B cell (primary cell): ENCODE data around the gene MYCBP2. TPM values are rescaled to one million over a fixed set of nuclear protein-coding genes. Genes with fewer than 3 reads are reported as not detected.
A peak's percentile ranks its signal among the peaks of the same experiment; 100 is the strongest.

Experiments
- ATAC-seq: fragments of 200-7000 bp; cut with Tn5 transposase; one replicate; pipeline ENCODE4 v1.10.0; 2021; ENCODE audit warnings: low read depth, mild to moderate bottlenecking, moderate number of reproducible peaks, moderate library complexity
- CTCF ChIA-PET: fragments of 350-600 bp; sonication (Branson Sonifier 250); formaldehyde crosslinking; loops from one replicate; lab custom pipeline; 2021; ENCODE audit warnings: antibody characterized with exemption, inconsistent platforms; lab: Charles Lee
- POLR2A ChIA-PET: fragments of 350-600 bp; sonication (Branson Sonifier 250); formaldehyde crosslinking; loops from one replicate; lab custom pipeline; 2021; ENCODE audit warnings: antibody characterized with exemption; lab: Charles Lee
- DNase-seq: peaks from one replicate; pipeline ENCODE4 v3.0.0; 2013
- H2AFZ ChIP-seq: 2 replicates; pipeline ENCODE4 v1.6.1; 2012; ENCODE audit warnings: mild to moderate bottlenecking, low read depth, low read length; ENCODE audit not compliant: insufficient read depth, poor library complexity, severe bottlenecking
- H3K27ac ChIP-seq, 2 donors: 1 replicate in 1 of 2; 2 replicates in 1 of 2; pipeline ENCODE4 v1.5.1; 2012 to 2013; ENCODE audit warnings: low read length in 2 of 2, mild to moderate bottlenecking in 2 of 2, moderate library complexity in 1 of 2
- H3K27me3 ChIP-seq, 4 experiments: fragments of 200-600 bp in 1 of 4; sonication (generic) in 1 of 4; replicated peaks in 1 of 4; 1 replicate in 2 of 4; 2 replicates in 2 of 4; pipeline versions ENCODE4 v1.6.1 to v1.7.0; 2013 to 2016; ENCODE audit warnings: low read length in 3 of 4, mild to moderate bottlenecking in 2 of 4, mixed read lengths in 1 of 4, moderate library complexity in 1 of 4; ENCODE audit not compliant: insufficient read depth in 4 of 4, control insufficient read depth in 3 of 4; ENCODE audit errors: control extremely low read depth in 1 of 4
- H3K36me3 ChIP-seq, 2 experiments: replicated peaks in 1 of 2; 1 replicate in 1 of 2; 2 replicates in 1 of 2; pipeline versions ENCODE4 v1.6.1 to v1.7.1; 2013; ENCODE audit warnings: low read length in 1 of 2; ENCODE audit not compliant: insufficient read depth in 2 of 2, control insufficient read depth in 1 of 2; ENCODE audit errors: control extremely low read depth in 1 of 2, extremely low read depth in 1 of 2
- H3K4me1 ChIP-seq, 2 donors: fragments of 200-600 bp in 1 of 2; sonication (generic) in 1 of 2; 1 replicate in 1 of 2; 2 replicates in 1 of 2; pipeline versions ENCODE4 v1.5.1 to v1.6.1; 2013 to 2017; ENCODE audit warnings: low read length in 2 of 2; ENCODE audit not compliant: control insufficient read depth in 2 of 2, insufficient read depth in 2 of 2
- H3K4me2 ChIP-seq: replicated peaks from 2 replicates; pipeline ENCODE3; 2012; ENCODE audit warnings: mild to moderate bottlenecking, low read depth, low read length; ENCODE audit not compliant: poor library complexity, severe bottlenecking
- H3K4me3 ChIP-seq, 5 experiments: fragments of 200-600 bp in 1 of 5; sonication (generic) in 1 of 5; 1 replicate in 3 of 5; 2 replicates in 2 of 5; pipeline versions ENCODE4 v1.5.1 to v1.7.0; 2011 to 2016; ENCODE audit warnings: low read length in 4 of 5, mild to moderate bottlenecking in 4 of 5, low read depth in 2 of 5, control low read depth in 1 of 5, moderate library complexity in 1 of 5; ENCODE audit not compliant: insufficient read depth in 1 of 5; ENCODE audit errors: control extremely low read depth in 1 of 5, extremely low read depth in 1 of 5
- H3K79me2 ChIP-seq: fragments of 200-600 bp; sonication (generic); one replicate; pipeline ENCODE4 v1.6.0; 2016; ENCODE audit warnings: low read length; ENCODE audit not compliant: control insufficient read depth, insufficient read depth
- H3K9ac ChIP-seq: fragments of 200-600 bp; sonication (generic); 2 replicates; pipeline ENCODE4 v1.6.1; 2017; ENCODE audit warnings: mild to moderate bottlenecking, low read length, moderate library complexity
- H3K9me3 ChIP-seq, 3 donors: one replicate each; pipeline versions ENCODE4 v1.6.1 to v1.7.1; 2013; ENCODE audit warnings: low read length in 2 of 3; ENCODE audit not compliant: control insufficient read depth in 2 of 3, insufficient read depth in 1 of 3; ENCODE audit errors: control extremely low read depth in 1 of 3
- H4K20me1 ChIP-seq: 2 replicates; pipeline ENCODE4 v1.6.0; 2012; ENCODE audit warnings: mild to moderate bottlenecking, low read length; ENCODE audit not compliant: insufficient read depth, control insufficient read depth, poor library complexity, severe bottlenecking
- H3K27ac Mint-ChIP-seq: one replicate; pipeline ENCODE4 v1.8.0; 2021; ENCODE audit warnings: mixed read lengths
- H3K27me3 Mint-ChIP-seq: one replicate; pipeline ENCODE4 v1.8.0; 2021; ENCODE audit warnings: mixed read lengths
- H3K4me1 Mint-ChIP-seq: one replicate; pipeline ENCODE4 v1.8.0; 2021; ENCODE audit warnings: mixed read lengths
- H3K4me3 Mint-ChIP-seq: one replicate; pipeline ENCODE4 v1.8.0; 2021; ENCODE audit warnings: mixed read lengths
- H3K9me3 Mint-ChIP-seq: one replicate; pipeline ENCODE4 v1.8.0; 2022; ENCODE audit warnings: mixed read lengths; ENCODE audit not compliant: insufficient read depth
- CTCF ChIP-seq: fragments of 200-600 bp; IDR thresholded peaks from one replicate; pipeline ENCODE4 v1.8.0; 2022; ENCODE audit warnings: antibody characterized with exemption, mild to moderate bottlenecking
- EZH2 ChIP-seq: IDR thresholded peaks from 2 replicates; pipeline ENCODE4 v1.6.1; 2012; ENCODE audit warnings: borderline replicate concordance, low read depth, mild to moderate bottlenecking, moderate library complexity, low read length; ENCODE audit not compliant: insufficient read depth, poor library complexity, severe bottlenecking
- WGBS: methylation state at CpG from one replicate; pipeline ENCODE4 v1.1.5; 2013; ENCODE audit warnings: missing lambda C conversion rate; ENCODE audit not compliant: insufficient coverage; 5-methylcytosine and 5-hydroxymethylcytosine counted together
- intact Hi-C: fragments of 100-400 bp; cut with micrococcal nuclease; formaldehyde crosslinking; loops from one replicate; pipeline ENCODE4 v1.10.0; 2022
- polyA plus RNA-seq: library from polyadenylated mRNA; depleted of rRNA; stranded (reverse); fragments of >200 nt; gene quantifications from 2 replicates; pipeline ENCODE4 v1.2.3, GENCODE V29; 2012
- total RNA-seq, 2 donors: library from RNA; stranded (reverse); fragments of 120-200 nt in 1 of 2; gene quantifications; 1 replicate in 1 of 2; 2 replicates in 1 of 2; pipeline versions ENCODE4 v1.2.3 to v1.2.4, GENCODE V29; 2013 to 2022

MYCBP2 gene
- total and polyA plus RNA-seq, 2 donors (not counting 1 experiment from before 2014, with no cell fraction given) = 84.0 to 237 TPM

DNA sequence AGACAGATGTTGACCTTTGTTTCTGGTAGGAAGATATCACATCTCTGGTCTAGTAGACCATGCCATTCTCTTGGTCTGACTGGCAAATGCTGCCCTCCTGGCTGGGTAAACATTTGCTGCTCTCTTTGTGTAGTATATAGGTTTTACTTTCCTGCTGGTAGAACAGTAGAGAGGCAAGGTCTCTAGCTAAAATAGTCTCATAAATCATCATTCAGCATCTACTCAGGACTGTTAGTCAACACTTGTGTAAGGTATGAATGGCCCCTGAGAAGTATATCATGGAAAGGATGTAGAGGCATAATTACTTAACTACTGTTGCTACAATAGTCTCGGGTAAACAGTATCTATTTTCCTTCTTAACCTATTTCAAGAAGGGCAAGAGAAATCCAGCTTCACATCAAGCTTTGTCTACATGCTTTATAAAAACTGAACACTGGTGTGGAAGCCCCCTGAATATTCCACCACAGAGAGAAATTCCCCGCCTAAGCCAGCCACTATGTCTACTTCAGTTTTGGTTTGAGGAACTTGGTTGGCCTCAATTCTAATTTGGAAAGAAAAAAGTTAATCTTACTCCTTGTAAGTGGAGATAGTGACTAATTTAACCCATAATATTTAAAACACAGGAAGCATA is 18.4 kb upstream of the MYCBP2 start:
- TF ChIP-seq EZH2 (no peak), CTCF (no peak)
- Histone ChIP-seq H3K27me3 (no peaks in the 10 kb centered on the region), H3K36me3 (no peaks in the 10 kb centered on the region), H4K20me1 (no peaks in the 10 kb centered on the region), H3K4me1 (peaks cover 27 to 36% of the 10 kb centered on the region in 2 donors), H3K4me2 (peak overlapping the region; percentile 20), H3K9me3 (no peaks in the 10 kb centered on the region), H3K9ac (no peak overlapping the region), H2AFZ (peak overlapping the region; percentile 40), H3K27ac (peak overlapping the region in 1 of 2 donors; percentile 80), H3K4me3 (no peak overlapping the region), H3K79me2 (no peaks in the 10 kb centered on the region)
- H3K27ac Mint-ChIP-seq = peak overlapping the region; percentile 83
- DNase-seq (peak; percentile 35), ATAC-seq (peak; percentile 53)
- no peaks in the 10 kb centered on the region for H3K27me3 Mint-ChIP-seq
- peak overlapping the region; percentile 69 for H3K4me3 Mint-ChIP-seq
- intact Hi-C loops = loop anchor here (1.0 kb wide), 1 partner anchor 9 kb away; no protein-coding TSS in a partner anchor
- ChIA-PET CTCF (no interaction called here), POLR2A (no interaction called here)
- peaks cover 3% of the 10 kb centered on the region for H3K9me3 Mint-ChIP-seq
- WGBS = no CpG with 5 or more reads among the region's 2 CpGs
- H3K4me1 Mint-ChIP-seq = peaks cover 38% of the 10 kb centered on the region

DNA sequence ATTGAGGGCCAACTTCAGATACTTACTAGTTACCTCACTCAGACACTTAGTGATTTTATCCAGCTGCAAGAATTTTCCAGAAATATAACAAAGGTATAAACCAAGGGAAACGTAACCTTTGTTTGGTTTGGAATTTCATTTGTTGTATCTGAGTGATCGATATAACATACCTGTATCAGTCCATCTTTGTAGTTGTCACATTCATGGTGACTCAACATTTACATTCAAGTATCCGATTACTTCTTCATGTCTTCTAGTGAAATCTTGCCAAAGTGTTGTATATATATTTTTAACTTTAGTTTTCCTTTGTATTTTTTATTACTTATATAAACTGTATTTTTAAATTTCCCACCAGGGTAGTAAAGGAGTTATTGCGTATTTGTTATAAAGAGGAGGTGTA is 16.9 kb upstream of the MYCBP2 start:
- Mint-ChIP-seq H3K4me3 (no peak overlapping the region), H3K4me1 (peaks cover 52% of the 10 kb centered on the region), H3K9me3 (peaks cover 3% of the 10 kb centered on the region), H3K27me3 (no peaks in the 10 kb centered on the region), H3K27ac (no peak overlapping the region)
- no peaks in the 10 kb centered on the region for H3K36me3 ChIP-seq
- ChIA-PET CTCF (no interaction called here), POLR2A (no interaction called here)
- no peak overlapping the region for H3K9ac ChIP-seq
- H2AFZ ChIP-seq = no peak overlapping the region
- no peak overlapping the region for H3K4me2 ChIP-seq
- no peak overlapping the region for H3K27ac ChIP-seq
- no peak for DNase-seq
- TF ChIP-seq CTCF (no peak), EZH2 (no peak)
- intact Hi-C loops = no loop called here
- no CpG with 5 or more reads among the region's 4 CpGs for WGBS
- H3K4me1 ChIP-seq = peaks cover 41 to 47% of the 10 kb centered on the region in 2 donors
- no peaks in the 10 kb centered on the region for H3K9me3 ChIP-seq
- no peaks in the 10 kb centered on the region for H4K20me1 ChIP-seq
- ATAC-seq = no peak
- H3K79me2 ChIP-seq = no peaks in the 10 kb centered on the region
- H3K27me3 ChIP-seq = no peaks in the 10 kb centered on the region
- no peak overlapping the region for H3K4me3 ChIP-seq
